GM12878 (cell line): ENCODE results near the gene BCAT1. TPM values are rescaled to one million over a fixed set of nuclear protein-coding genes. Genes with fewer than 3 reads are reported as not detected.

Experiments
- ATF3 ChIP-seq: IDR thresholded peaks from 2 replicates; pipeline ENCODE4 v1.6.1; 2011; ENCODE audit warnings: low read depth, mild to moderate bottlenecking, low read length, moderate library complexity, borderline replicate concordance; ENCODE audit errors: extremely low read depth
- BCLAF1 ChIP-seq: fragments of 450-650 bp; IDR thresholded peaks from 2 replicates; pipeline ENCODE4 v1.6.1; 2017; ENCODE audit warnings: antibody characterized with exemption, mild to moderate bottlenecking, moderate library complexity
- CEBPZ ChIP-seq: fragments of 150-350 bp; IDR thresholded peaks from 2 replicates; pipeline ENCODE4 v1.6.1; 2016; ENCODE audit warnings: low read depth, low read length
- ESRRA ChIP-seq: IDR thresholded peaks from 2 replicates; pipeline ENCODE4 v1.6.1; 2012; ENCODE audit warnings: mild to moderate bottlenecking, low read length, improper control_type of control experiment
- EZH2 ChIP-seq: IDR thresholded peaks from 2 replicates; pipeline ENCODE4 v1.6.1; 2012; ENCODE audit warnings: low read depth, mild to moderate bottlenecking, control low read depth, inconsistent platforms, low read length, borderline replicate concordance; ENCODE audit not compliant: control insufficient read depth
- FOXK2 ChIP-seq: fragments of 450-650 bp; IDR thresholded peaks from 2 replicates; pipeline ENCODE4 v1.6.1; 2017; ENCODE audit warnings: mild to moderate bottlenecking, moderate library complexity
- HDAC6 ChIP-seq: fragments of 200-600 bp; sonication (generic); IDR thresholded peaks from one replicate; pipeline ENCODE4 v1.8.0; 2017; ENCODE audit warnings: antibody characterized with exemption; ENCODE audit not compliant: unreplicated experiment
- IRF4 ChIP-seq: IDR thresholded peaks from 2 replicates; pipeline ENCODE4 v1.6.1; 2011; ENCODE audit warnings: low read depth, low read length
- NFYB ChIP-seq: IDR thresholded peaks from 2 replicates; pipeline ENCODE4 v1.6.1; 2011; ENCODE audit warnings: low read depth, mild to moderate bottlenecking, low read length, improper control_type of control experiment, moderate library complexity; ENCODE audit not compliant: insufficient read depth
- REST ChIP-seq: IDR thresholded peaks from 2 replicates; pipeline ENCODE4 v1.6.1; 2012; ENCODE audit warnings: mild to moderate bottlenecking, low read depth, low read length
- SPI1 ChIP-seq: IDR thresholded peaks from 2 replicates; pipeline ENCODE4 v1.6.1; 2011; ENCODE audit warnings: low read depth, mild to moderate bottlenecking, low read length, moderate library complexity, borderline replicate concordance; ENCODE audit not compliant: insufficient read depth
- TBL1XR1 ChIP-seq: IDR thresholded peaks from 2 replicates; pipeline ENCODE4 v1.6.1; 2012; ENCODE audit warnings: low read depth, low read length, improper control_type of control experiment
- polyA plus RNA-seq, 11 experiments: library from polyadenylated mRNA; depleted of rRNA in 4 of 11; unstranded in 6 of 11; stranded (reverse) in 5 of 11; fragments of >200 nt; fragmentation: Nextera tagmentation in 4 of 11; fragmentation: Illumina TruSeq in 1 of 11; extraction: Ambion mirVana in 4 of 11; extraction: Trizol in 1 of 11; gene quantifications; 1 replicate in 1 of 11; 2 replicates in 10 of 11; pipeline versions ENCODE4 v1.2.1 to v1.2.3, GENCODE V29; 2011 to 2016; ENCODE audit warnings: inconsistent platforms in 2 of 11, missing spikeins in 2 of 11, low read depth in 1 of 11
- total RNA-seq, 4 experiments: library from RNA; depleted of rRNA in 3 of 4; stranded (reverse); fragments of >200 nt in 3 of 4; fragmentation: Illumina TruSeq in 1 of 4; extraction: Trizol in 1 of 4; gene quantifications; 2 replicates each; pipeline versions ENCODE4 v1.2.1 to v1.2.3, GENCODE V29; 2013 to 2021

The BCAT1 gene
- total and polyA plus RNA-seq, 10 of the 15 experiments (the other 5 are each of a cell fraction or from before 2014, with no cell fraction given), result 26.2 to 187 (median 81.9) TPM

- no peak for TF ChIP-seq SPI1
- peak; percentile 16; the same call in 1 of the 2 replicates for TF ChIP-seq ATF3
- TF ChIP-seq IRF4, result no peak
- TF ChIP-seq ESRRA, result no peak
- TF ChIP-seq EZH2, result no peak
- TF ChIP-seq BCLAF1, result no peak
- no peak for TF ChIP-seq NFYB
- TF ChIP-seq CEBPZ, result no peak
- TF ChIP-seq REST, result no peak
- no peak for TF ChIP-seq FOXK2
- peak; percentile 16 for TF ChIP-seq HDAC6
- peak; percentile 21; the same call in 1 of the 2 replicates for TF ChIP-seq TBL1XR1
Measured at GRCh38 chr12:24948757-24949722, at the start of gene BCAT1 (continued).
